ENCODE results near the gene CDKAL1.

GRCh38 chr6:20876561-20876960, 342.3 kb downstream of the CDKAL1 start:
- TF ChIP-seq CTCF (IDR thresholded peaks at IDR 0.05; ENCODE audit: borderline replicate concordance, extremely low read depth, low read length, poor library complexity, severe bottlenecking) (no peak), EZH2 (IDR thresholded peaks at IDR 0.05; ENCODE audit: borderline replicate concordance, low read depth, low read length, severe bottlenecking) (no peak)

All from DND-41 (cell line).